WTC11 (cell line): ENCODE data around the gene POLDIP3. TPM values are rescaled to one million over a fixed set of nuclear protein-coding genes. Genes with fewer than 3 reads are reported as not detected.

ENCODE experiments used
- ATAC-seq: fragments of 200-7000 bp; cut with Tn5 transposase; 2 replicates; pipeline ENCODE4 v1.10.0; 2021; ENCODE audit warnings: mild to moderate bottlenecking, moderate library complexity
- CTCF ChIA-PET: fragments of 300-600 bp; sonication (Branson Sonifier 250); formaldehyde crosslinking; loops from one replicate; lab custom pipeline; 2021; ENCODE audit warnings: antibody characterized with exemption; lab: Charles Lee
- POLR2A ChIA-PET: fragments of 350-600 bp; sonication (Branson Sonifier 250); formaldehyde crosslinking; loops from one replicate; lab custom pipeline; 2021; ENCODE audit warnings: antibody characterized with exemption; lab: Charles Lee
- DNase-seq: peaks from one replicate; pipeline ENCODE4 v3.0.0; 2021; ENCODE audit warnings: low spot score
- H3K27ac Mint-ChIP-seq: 2 replicates; pipeline ENCODE4 v1.8.0; 2021; ENCODE audit warnings: mixed read lengths
- H3K27me3 Mint-ChIP-seq: 2 replicates; pipeline ENCODE4 v1.8.0; 2021; ENCODE audit warnings: low read depth, mild to moderate bottlenecking, moderate library complexity, mixed read lengths
- H3K36me3 Mint-ChIP-seq: 2 replicates; pipeline ENCODE4 v1.8.0; 2021; ENCODE audit warnings: mixed read lengths
- H3K4me1 Mint-ChIP-seq: 2 replicates; pipeline ENCODE4 v1.8.0; 2022; ENCODE audit warnings: mixed read lengths
- H3K4me3 Mint-ChIP-seq: 2 replicates; pipeline ENCODE4 v1.8.0; 2021; ENCODE audit warnings: mild to moderate bottlenecking, moderate library complexity, mixed read lengths
- H3K9me3 Mint-ChIP-seq: 2 replicates; pipeline ENCODE4 v1.8.0; 2021; ENCODE audit warnings: mixed read lengths
- FOXJ3 ChIP-seq: sonication (generic); formaldehyde crosslinking; IDR thresholded peaks from 2 replicates; pipeline ENCODE4 v1.9.0; 2021; ENCODE audit warnings: missing genetic modification reagents, mild to moderate bottlenecking, borderline replicate concordance
- HMGA2 ChIP-seq: fragments of 250-450 bp; sonication (Bioruptor Pico); IDR thresholded peaks from 2 replicates; pipeline ENCODE4 v1.4.0; 2021; ENCODE audit warnings: mild to moderate bottlenecking, moderate library complexity
- MYBL2 ChIP-seq: sonication (generic); formaldehyde crosslinking; IDR thresholded peaks from 2 replicates; pipeline ENCODE4 v1.8.1; 2023; ENCODE audit warnings: mild to moderate bottlenecking, moderate library complexity, missing genetic modification reagents
- NFATC4 ChIP-seq: fragments of 250-450 bp; sonication (Bioruptor Pico); IDR thresholded peaks from 2 replicates; pipeline ENCODE4 v1.9.0; 2021; ENCODE audit warnings: mild to moderate bottlenecking
- NR1H2 ChIP-seq: sonication (generic); formaldehyde crosslinking; IDR thresholded peaks from 2 replicates; pipeline ENCODE4 v1.9.0; 2021; ENCODE audit warnings: mild to moderate bottlenecking, moderate library complexity, missing genetic modification reagents
- RORB ChIP-seq: fragments of 250-450 bp; sonication (Bioruptor Pico); IDR thresholded peaks from 2 replicates; pipeline ENCODE4 v1.9.0; 2021; ENCODE audit warnings: mild to moderate bottlenecking
- TEAD1 ChIP-seq: sonication (generic); formaldehyde crosslinking; IDR thresholded peaks from 2 replicates; pipeline ENCODE4 v1.8.0; 2022; ENCODE audit warnings: mild to moderate bottlenecking, missing genetic modification reagents
- ZNF263 ChIP-seq: sonication (generic); formaldehyde crosslinking; IDR thresholded peaks from 2 replicates; pipeline ENCODE4 v1.8.1; 2022; ENCODE audit warnings: low read depth, mild to moderate bottlenecking, moderate library complexity, missing genetic modification reagents
- ZNF317 ChIP-seq: sonication (generic); formaldehyde crosslinking; IDR thresholded peaks from 2 replicates; pipeline ENCODE4 v1.8.1; 2023; ENCODE audit warnings: low read depth, mild to moderate bottlenecking, moderate library complexity, missing genetic modification reagents, borderline replicate concordance
- ZNF423 ChIP-seq: fragments of 250-450 bp; sonication (Bioruptor Pico); IDR thresholded peaks from 2 replicates; pipeline ENCODE4 v2.1.2; 2022; ENCODE audit warnings: mild to moderate bottlenecking, moderate library complexity
- total RNA-seq: library from RNA; stranded (reverse); gene quantifications from 3 replicates; pipeline ENCODE4 v1.2.3, GENCODE V29; 2021
- TF ChIP-seq, protein P1 (sequence below): fragments of 250-450 bp; sonication (Bioruptor Pico); IDR thresholded peaks from 2 replicates; pipeline ENCODE4 v1.9.0; 2021; ENCODE audit warnings: mild to moderate bottlenecking
- TF ChIP-seq, protein P2 (sequence below): sonication (generic); formaldehyde crosslinking; IDR thresholded peaks from 2 replicates; pipeline ENCODE4 v1.8.0; 2023; ENCODE audit warnings: missing genetic modification reagents, mild to moderate bottlenecking, borderline replicate concordance
- TF ChIP-seq, protein P3 (sequence below): fragments of 250-450 bp; sonication (Bioruptor Pico); IDR thresholded peaks from 2 replicates; pipeline ENCODE4 v1.9.0; 2021; ENCODE audit warnings: mild to moderate bottlenecking
- TF ChIP-seq, protein P4 (sequence below): sonication (generic); formaldehyde crosslinking; IDR thresholded peaks from 2 replicates; pipeline ENCODE4 v1.8.1; 2023; ENCODE audit warnings: mild to moderate bottlenecking, missing genetic modification reagents

POLDIP3 gene
- total RNA-seq, 1 experiment from 2014 or later, result 73.2 TPM

DNA sequence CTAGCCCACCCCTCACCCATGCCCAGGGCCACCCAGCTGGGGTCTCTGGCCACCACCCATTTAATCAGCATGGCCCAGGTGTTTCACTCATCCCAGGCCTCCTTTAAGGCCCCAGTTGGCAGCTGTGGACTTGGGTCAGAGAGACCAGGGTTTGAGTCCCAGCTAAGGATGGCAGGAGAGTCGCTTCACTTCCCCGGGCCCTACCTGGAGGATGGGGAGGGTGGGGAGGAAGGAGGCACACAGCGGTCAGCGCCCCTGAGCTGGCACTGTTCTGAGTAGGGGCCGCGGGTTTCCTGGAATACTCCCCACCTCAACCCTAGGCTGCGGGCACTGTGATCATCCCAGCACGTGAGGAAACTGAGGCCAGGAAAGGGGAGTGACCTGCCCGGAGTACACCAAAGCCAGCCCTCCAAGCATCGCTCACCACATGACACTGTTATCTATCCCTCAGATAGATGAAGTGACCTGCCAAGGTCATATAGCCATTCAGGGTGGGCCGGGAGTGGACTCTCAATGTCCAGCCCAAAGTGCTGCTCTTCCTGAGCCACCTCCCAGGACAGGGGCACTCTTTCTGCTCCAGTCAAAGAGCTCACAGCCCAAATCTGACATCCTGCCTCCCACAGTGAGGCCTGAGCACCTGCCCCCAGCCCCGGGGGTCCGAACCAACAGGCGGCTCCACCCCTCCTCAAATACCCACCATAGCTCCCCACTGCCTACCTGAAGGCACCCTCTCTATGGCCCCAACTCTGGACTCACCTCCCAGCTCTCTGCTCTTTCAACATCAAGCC is 29.1 kb upstream of the POLDIP3 start:
- TF ChIP-seq, protein P1, sequence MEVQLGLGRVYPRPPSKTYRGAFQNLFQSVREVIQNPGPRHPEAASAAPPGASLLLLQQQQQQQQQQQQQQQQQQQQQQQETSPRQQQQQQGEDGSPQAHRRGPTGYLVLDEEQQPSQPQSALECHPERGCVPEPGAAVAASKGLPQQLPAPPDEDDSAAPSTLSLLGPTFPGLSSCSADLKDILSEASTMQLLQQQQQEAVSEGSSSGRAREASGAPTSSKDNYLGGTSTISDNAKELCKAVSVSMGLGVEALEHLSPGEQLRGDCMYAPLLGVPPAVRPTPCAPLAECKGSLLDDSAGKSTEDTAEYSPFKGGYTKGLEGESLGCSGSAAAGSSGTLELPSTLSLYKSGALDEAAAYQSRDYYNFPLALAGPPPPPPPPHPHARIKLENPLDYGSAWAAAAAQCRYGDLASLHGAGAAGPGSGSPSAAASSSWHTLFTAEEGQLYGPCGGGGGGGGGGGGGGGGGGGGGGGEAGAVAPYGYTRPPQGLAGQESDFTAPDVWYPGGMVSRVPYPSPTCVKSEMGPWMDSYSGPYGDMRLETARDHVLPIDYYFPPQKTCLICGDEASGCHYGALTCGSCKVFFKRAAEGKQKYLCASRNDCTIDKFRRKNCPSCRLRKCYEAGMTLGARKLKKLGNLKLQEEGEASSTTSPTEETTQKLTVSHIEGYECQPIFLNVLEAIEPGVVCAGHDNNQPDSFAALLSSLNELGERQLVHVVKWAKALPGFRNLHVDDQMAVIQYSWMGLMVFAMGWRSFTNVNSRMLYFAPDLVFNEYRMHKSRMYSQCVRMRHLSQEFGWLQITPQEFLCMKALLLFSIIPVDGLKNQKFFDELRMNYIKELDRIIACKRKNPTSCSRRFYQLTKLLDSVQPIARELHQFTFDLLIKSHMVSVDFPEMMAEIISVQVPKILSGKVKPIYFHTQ (CRISPR knock-in tag), result no peak
- TF ChIP-seq MYBL2 (CRISPR knock-in tag), result no peak
- TF ChIP-seq FOXJ3 (CRISPR knock-in tag), result no peak
- no peak for TF ChIP-seq NFATC4 (CRISPR knock-in tag)
- TF ChIP-seq, protein P2, sequence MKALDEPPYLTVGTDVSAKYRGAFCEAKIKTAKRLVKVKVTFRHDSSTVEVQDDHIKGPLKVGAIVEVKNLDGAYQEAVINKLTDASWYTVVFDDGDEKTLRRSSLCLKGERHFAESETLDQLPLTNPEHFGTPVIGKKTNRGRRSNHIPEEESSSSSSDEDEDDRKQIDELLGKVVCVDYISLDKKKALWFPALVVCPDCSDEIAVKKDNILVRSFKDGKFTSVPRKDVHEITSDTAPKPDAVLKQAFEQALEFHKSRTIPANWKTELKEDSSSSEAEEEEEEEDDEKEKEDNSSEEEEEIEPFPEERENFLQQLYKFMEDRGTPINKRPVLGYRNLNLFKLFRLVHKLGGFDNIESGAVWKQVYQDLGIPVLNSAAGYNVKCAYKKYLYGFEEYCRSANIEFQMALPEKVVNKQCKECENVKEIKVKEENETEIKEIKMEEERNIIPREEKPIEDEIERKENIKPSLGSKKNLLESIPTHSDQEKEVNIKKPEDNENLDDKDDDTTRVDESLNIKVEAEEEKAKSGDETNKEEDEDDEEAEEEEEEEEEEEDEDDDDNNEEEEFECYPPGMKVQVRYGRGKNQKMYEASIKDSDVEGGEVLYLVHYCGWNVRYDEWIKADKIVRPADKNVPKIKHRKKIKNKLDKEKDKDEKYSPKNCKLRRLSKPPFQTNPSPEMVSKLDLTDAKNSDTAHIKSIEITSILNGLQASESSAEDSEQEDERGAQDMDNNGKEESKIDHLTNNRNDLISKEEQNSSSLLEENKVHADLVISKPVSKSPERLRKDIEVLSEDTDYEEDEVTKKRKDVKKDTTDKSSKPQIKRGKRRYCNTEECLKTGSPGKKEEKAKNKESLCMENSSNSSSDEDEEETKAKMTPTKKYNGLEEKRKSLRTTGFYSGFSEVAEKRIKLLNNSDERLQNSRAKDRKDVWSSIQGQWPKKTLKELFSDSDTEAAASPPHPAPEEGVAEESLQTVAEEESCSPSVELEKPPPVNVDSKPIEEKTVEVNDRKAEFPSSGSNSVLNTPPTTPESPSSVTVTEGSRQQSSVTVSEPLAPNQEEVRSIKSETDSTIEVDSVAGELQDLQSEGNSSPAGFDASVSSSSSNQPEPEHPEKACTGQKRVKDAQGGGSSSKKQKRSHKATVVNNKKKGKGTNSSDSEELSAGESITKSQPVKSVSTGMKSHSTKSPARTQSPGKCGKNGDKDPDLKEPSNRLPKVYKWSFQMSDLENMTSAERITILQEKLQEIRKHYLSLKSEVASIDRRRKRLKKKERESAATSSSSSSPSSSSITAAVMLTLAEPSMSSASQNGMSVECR (CRISPR knock-in tag), result no peak
- TF ChIP-seq, all 79 proteins: peak for 0
- DNase-seq (no peak), ATAC-seq (no peak)
- POLR2A ChIA-PET, result no interaction called here
- H3K9me3 Mint-ChIP-seq, result no peaks in the 10 kb centered on the region
- no peaks in the 10 kb centered on the region for H3K36me3 Mint-ChIP-seq
- H3K27me3 Mint-ChIP-seq, result no peaks in the 10 kb centered on the region; the same call in 1 of the 2 replicates
- CTCF ChIA-PET, result interaction anchor here (0.6 to 0.9 kb wide), 4 partner anchors 14 to 22 kb away, joined by 3 to 5 read pairs (median 3); no protein-coding TSS in a partner anchor
- peak overlapping the region; percentile 92; the same call in 1 of the 2 replicates for H3K27ac Mint-ChIP-seq
- H3K4me1 Mint-ChIP-seq, result peaks cover 29% of the 10 kb centered on the region
- H3K4me3 Mint-ChIP-seq, result no peak overlapping the region

DNA sequence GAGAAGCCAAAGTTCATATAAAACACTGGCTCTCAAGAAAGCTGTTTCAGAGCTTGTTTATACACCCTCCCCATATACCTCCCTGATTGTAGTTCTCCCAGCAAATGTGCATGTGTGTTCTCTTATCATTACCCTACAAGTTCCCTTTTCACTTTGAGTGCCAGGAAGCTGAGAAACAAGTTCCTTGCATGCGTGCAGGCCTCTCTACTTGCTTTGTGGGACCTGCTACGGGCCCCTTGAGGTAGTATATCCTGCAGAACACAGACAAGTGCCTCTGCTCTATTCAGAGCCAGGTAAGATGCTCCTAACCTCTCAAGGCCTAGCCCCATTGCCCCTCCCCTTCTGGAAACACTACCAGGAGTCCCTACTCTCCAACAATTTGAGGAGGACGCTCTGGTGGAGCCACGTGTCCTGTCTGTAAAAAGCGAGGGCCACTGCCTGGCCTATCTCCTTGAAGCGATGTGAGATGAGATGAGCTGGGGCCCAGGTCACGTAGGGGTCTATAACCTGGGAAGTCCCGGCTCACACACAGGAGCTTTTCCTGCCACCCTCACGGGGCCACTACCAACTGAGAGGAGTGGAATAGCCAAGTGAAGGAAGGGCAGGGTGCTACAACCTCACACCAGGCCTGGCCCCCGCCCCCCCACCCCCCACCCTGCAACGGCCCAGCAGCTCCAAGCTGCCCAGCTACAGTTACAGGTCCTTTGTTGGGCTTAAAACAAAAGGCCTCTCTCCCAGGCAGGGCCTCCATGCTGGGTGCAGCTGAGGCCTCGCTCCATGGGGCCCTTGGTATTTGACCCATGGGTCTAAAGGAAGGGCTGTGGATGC is 28.3 kb upstream of the POLDIP3 start:
- TF ChIP-seq ZNF423 (CRISPR knock-in tag) (peak; percentile 48), ZNF263 (CRISPR knock-in tag) (no peak)
- TF ChIP-seq, all 79 proteins: peak for 1
- no peak for ATAC-seq
- Mint-ChIP-seq H3K36me3 (no peaks in the 10 kb centered on the region), H3K4me1 (peaks cover 26% of the 10 kb centered on the region), H3K27me3 (no peaks in the 10 kb centered on the region), H3K4me3 (no peak overlapping the region), H3K27ac (no peak overlapping the region), H3K9me3 (no peaks in the 10 kb centered on the region)
- DNase-seq, result no peak
- CTCF ChIA-PET, result interaction anchor here (0.6 to 1.2 kb wide), 5 partner anchors 15 to 292 kb away, joined by 3 to 5 read pairs (median 3); no protein-coding TSS in a partner anchor
- POLR2A ChIA-PET, result no interaction called here

DNA sequence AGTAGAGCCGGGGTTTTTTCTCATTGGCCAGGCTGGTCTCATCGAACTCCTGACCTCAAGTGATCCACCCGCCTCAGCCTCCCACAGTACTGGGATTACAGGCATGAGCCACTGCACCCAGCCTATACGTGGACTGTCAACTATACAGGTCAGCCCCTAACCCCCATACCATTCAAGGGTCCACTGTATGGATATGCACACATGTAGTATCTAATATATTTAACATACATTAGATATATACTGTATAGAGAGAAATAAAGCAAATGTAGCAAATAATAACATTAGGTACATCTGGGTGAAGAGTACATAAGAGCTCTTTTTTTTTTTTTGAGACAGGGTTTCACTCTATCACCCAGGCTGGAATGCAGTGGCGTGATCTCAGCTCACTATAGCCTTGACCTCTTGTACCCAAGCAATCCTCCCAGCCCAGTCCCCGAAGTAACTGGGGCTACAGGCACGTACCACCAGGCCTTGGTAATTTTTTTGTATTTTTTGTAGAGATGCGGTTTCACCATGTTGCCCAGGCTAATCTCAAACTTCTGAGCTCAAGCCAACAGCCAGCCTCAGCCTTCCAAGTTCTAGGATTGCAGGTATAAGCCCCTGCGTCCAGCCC is 27.2 kb upstream of the POLDIP3 start:
- no peak for ATAC-seq
- CTCF ChIA-PET, result interaction anchor here (0.6 to 1.2 kb wide), 2 partner anchors 19 to 293 kb away, joined by 3 read pairs; no protein-coding TSS in a partner anchor
- no peak for TF ChIP-seq RORB
- no peak for TF ChIP-seq NR1H2 (CRISPR knock-in tag)
- no peak for TF ChIP-seq ZNF317 (CRISPR knock-in tag)
- no peak for TF ChIP-seq TEAD1 (CRISPR knock-in tag)
- TF ChIP-seq, protein P3, sequence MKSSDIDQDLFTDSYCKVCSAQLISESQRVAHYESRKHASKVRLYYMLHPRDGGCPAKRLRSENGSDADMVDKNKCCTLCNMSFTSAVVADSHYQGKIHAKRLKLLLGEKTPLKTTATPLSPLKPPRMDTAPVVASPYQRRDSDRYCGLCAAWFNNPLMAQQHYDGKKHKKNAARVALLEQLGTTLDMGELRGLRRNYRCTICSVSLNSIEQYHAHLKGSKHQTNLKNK (CRISPR knock-in tag), result no peak
- no peak for TF ChIP-seq HMGA2 (CRISPR knock-in tag)
- TF ChIP-seq, protein P4, sequence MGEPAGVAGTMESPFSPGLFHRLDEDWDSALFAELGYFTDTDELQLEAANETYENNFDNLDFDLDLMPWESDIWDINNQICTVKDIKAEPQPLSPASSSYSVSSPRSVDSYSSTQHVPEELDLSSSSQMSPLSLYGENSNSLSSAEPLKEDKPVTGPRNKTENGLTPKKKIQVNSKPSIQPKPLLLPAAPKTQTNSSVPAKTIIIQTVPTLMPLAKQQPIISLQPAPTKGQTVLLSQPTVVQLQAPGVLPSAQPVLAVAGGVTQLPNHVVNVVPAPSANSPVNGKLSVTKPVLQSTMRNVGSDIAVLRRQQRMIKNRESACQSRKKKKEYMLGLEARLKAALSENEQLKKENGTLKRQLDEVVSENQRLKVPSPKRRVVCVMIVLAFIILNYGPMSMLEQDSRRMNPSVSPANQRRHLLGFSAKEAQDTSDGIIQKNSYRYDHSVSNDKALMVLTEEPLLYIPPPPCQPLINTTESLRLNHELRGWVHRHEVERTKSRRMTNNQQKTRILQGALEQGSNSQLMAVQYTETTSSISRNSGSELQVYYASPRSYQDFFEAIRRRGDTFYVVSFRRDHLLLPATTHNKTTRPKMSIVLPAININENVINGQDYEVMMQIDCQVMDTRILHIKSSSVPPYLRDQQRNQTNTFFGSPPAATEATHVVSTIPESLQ (CRISPR knock-in tag), result no peak
- TF ChIP-seq, all 79 proteins: peak for 0
- Mint-ChIP-seq H3K36me3 (no peaks in the 10 kb centered on the region; the same call in 1 of the 2 replicates), H3K4me1 (peaks cover 22% of the 10 kb centered on the region), H3K4me3 (no peak overlapping the region), H3K27ac (no peak overlapping the region), H3K27me3 (no peaks in the 10 kb centered on the region), H3K9me3 (no peaks in the 10 kb centered on the region)
- POLR2A ChIA-PET, result no interaction called here
- DNase-seq, result no peak
